WTC11 (cell line): Measurements from ENCODE around the gene NDRG3. TPM values are rescaled to one million over a fixed set of nuclear protein-coding genes. Genes with fewer than 3 reads are reported as not detected.

Experiments used
- ATAC-seq: fragments of 200-7000 bp; cut with Tn5 transposase; 2 replicates; pipeline ENCODE4 v1.10.0; 2021; ENCODE audit warnings: mild to moderate bottlenecking, moderate library complexity
- Bru-seq: library from RNA; stranded (reverse); fragments of 400-500 nt; gene quantifications from one replicate; lab custom pipeline; 2021; lab: Mats Ljungman, UMichigan
- CTCF ChIA-PET: fragments of 300-600 bp; sonication (Branson Sonifier 250); formaldehyde crosslinking; loops from one replicate; lab custom pipeline; 2021; ENCODE audit warnings: antibody characterized with exemption; lab: Charles Lee
- POLR2A ChIA-PET: fragments of 350-600 bp; sonication (Branson Sonifier 250); formaldehyde crosslinking; loops from one replicate; lab custom pipeline; 2021; ENCODE audit warnings: antibody characterized with exemption; lab: Charles Lee
- DNase-seq: peaks from one replicate; pipeline ENCODE4 v3.0.0; 2021; ENCODE audit warnings: low spot score
- H3K27ac Mint-ChIP-seq: 2 replicates; pipeline ENCODE4 v1.8.0; 2021; ENCODE audit warnings: mixed read lengths
- H3K27me3 Mint-ChIP-seq: 2 replicates; pipeline ENCODE4 v1.8.0; 2021; ENCODE audit warnings: low read depth, mild to moderate bottlenecking, moderate library complexity, mixed read lengths
- H3K36me3 Mint-ChIP-seq: 2 replicates; pipeline ENCODE4 v1.8.0; 2021; ENCODE audit warnings: mixed read lengths
- H3K4me1 Mint-ChIP-seq: 2 replicates; pipeline ENCODE4 v1.8.0; 2022; ENCODE audit warnings: mixed read lengths
- H3K4me3 Mint-ChIP-seq: 2 replicates; pipeline ENCODE4 v1.8.0; 2021; ENCODE audit warnings: mild to moderate bottlenecking, moderate library complexity, mixed read lengths
- H3K9me3 Mint-ChIP-seq: 2 replicates; pipeline ENCODE4 v1.8.0; 2021; ENCODE audit warnings: mixed read lengths
- CBFB ChIP-seq: sonication (generic); formaldehyde crosslinking; IDR thresholded peaks from 2 replicates; pipeline ENCODE4 v1.8.1; 2022; ENCODE audit warnings: mild to moderate bottlenecking, low read depth, missing genetic modification reagents
- FOXP1 ChIP-seq: sonication (generic); formaldehyde crosslinking; IDR thresholded peaks from 2 replicates; pipeline ENCODE4 v1.8.0; 2022; ENCODE audit warnings: missing genetic modification reagents, mild to moderate bottlenecking, moderate library complexity, borderline replicate concordance
- PRRX2 ChIP-seq: fragments of 250-450 bp; sonication (Bioruptor Pico); IDR thresholded peaks from 2 replicates; pipeline ENCODE4 v1.8.0; 2021; ENCODE audit warnings: mild to moderate bottlenecking
- ZNF138 ChIP-seq: sonication (generic); formaldehyde crosslinking; conservative IDR thresholded peaks from 2 replicates; pipeline ENCODE4 v1.8.1; 2022; ENCODE audit warnings: mild to moderate bottlenecking, moderate library complexity, missing genetic modification reagents
- ZNF263 ChIP-seq: sonication (generic); formaldehyde crosslinking; IDR thresholded peaks from 2 replicates; pipeline ENCODE4 v1.8.1; 2022; ENCODE audit warnings: low read depth, mild to moderate bottlenecking, moderate library complexity, missing genetic modification reagents
- ZNF416 ChIP-seq: fragments of 250-450 bp; sonication (Bioruptor Pico); IDR thresholded peaks from 2 replicates; pipeline ENCODE4 v1.9.0; 2021; ENCODE audit warnings: mild to moderate bottlenecking, inconsistent platforms
- long read RNA-seq, 3 experiments: library from RNA in 1 of 3; library from capped mRNA in 1 of 3; library from polyadenylated mRNA in 1 of 3; unstranded in 2 of 3; stranded (forward) in 1 of 3; transcript quantifications; one replicate each; pipeline ENCODE4 v2.0.0, GENCODE V29; 2021
- total RNA-seq: library from RNA; stranded (reverse); gene quantifications from 3 replicates; pipeline ENCODE4 v1.2.3, GENCODE V29; 2021
- TF ChIP-seq, protein P1 (sequence below): sonication (generic); formaldehyde crosslinking; IDR thresholded peaks from 2 replicates; pipeline ENCODE4 v1.8.1; 2023; ENCODE audit warnings: mild to moderate bottlenecking, moderate library complexity, missing genetic modification reagents
- TF ChIP-seq, protein P2 (sequence below): sonication (generic); formaldehyde crosslinking; IDR thresholded peaks from 2 replicates; pipeline ENCODE4 v1.8.0; 2022; ENCODE audit warnings: mild to moderate bottlenecking, missing genetic modification reagents
- TF ChIP-seq, protein P3 (sequence below): sonication (generic); formaldehyde crosslinking; IDR thresholded peaks from 2 replicates; pipeline ENCODE4 v1.8.1; 2023; ENCODE audit warnings: mild to moderate bottlenecking, missing genetic modification reagents, moderate library complexity

The NDRG3 gene
- total RNA-seq (26.0 to 27.0 TPM (median 26.3 TPM) in 3 replicates), Bru-seq, nascent RNA (percentile 52 among the genes with signal in this experiment)
- long read RNA-seq, experiment 1, transcript NDRG3-201 (16 exons, 2,964 nt) = major isoform, 41 of 71 reads
- long read RNA-seq, experiment 1, transcript NDRG3-202 (15 exons, 2,917 nt) = minor isoform, 7 of 71 reads
- long read RNA-seq, experiment 1, partial matches to known transcripts = 5 of 71 reads
- long read RNA-seq, experiment 1, other reads (novel, unspliced or antisense) = 18 of 71 reads
- long read RNA-seq, experiment 2, transcript NDRG3-201 (16 exons, 2,964 nt) = major isoform, 6 of 40 reads
- long read RNA-seq, experiment 2, partial matches to known transcripts = 9 of 40 reads
- long read RNA-seq, experiment 2, other reads (novel, unspliced or antisense) = 23 of 40 reads
- long read RNA-seq, experiment 3, partial matches to known transcripts = 0 of 7 reads
- long read RNA-seq, experiment 3, other reads (novel, unspliced or antisense) = 3 of 7 reads

DNA sequence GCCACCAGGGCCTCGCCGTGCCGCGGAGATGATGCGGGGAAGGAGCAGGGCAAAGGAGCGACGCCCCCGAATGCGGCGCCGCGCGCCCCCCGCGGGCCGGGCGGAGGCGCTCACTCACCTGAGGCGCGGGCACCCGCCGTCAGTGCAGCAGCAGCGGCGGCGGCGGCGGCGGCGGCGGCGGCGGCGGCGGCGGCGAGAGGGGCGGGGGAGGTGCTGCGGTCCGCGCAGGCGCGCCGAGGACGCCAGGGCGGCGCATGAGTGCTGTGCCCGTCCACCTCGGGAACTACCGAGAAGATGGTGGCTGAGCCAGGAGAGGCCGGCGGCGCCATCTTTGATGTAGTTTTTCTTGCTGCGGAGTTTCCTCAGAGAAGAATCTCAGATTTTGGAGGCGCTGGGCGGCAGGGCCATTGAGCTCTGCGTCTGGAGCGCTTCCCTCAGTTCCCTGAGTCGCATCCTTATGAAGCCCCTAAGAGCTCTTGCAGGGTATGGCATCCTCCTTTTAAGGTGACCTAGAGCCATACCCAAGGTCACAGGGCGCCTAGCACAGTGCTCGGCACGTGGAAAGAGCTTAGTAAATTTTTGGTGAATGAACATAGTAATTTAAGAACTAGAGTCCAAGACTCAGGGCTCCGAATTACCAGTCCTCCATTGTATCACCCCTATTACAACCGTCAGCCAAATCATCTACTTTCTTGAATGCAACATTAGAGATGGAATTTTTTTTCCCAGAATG is at the start of gene NDRG3:
Gene NDRG3 (minus strand): TSS at position 164 of the 733 bp plus-strand sequence. CDS start 24,355 bp downstream, outside the sequence.
- Mint-ChIP-seq H3K9me3 (no peaks in the 10 kb centered on the region), H3K4me1 (peaks cover 20% of the 10 kb centered on the region), H3K27ac (peak within 1 kb of the TSS; percentile 94), H3K27me3 (no peaks in the 10 kb centered on the region), H3K36me3 (peaks cover 4% of the 10 kb centered on the region), H3K4me3 (peak within 1 kb of the TSS; percentile 93)
- CTCF ChIA-PET = interaction anchor here (0.7 to 3.8 kb wide), 15 partner anchors 9 to 544 kb away, joined by 3 to 47 read pairs (median 4); partner anchors contain the start of genes DSN1 and RAB5IF
- DNase-seq = peak; percentile 97
- no peak for TF ChIP-seq ZNF138 (CRISPR knock-in tag)
- TF ChIP-seq, protein P1, sequence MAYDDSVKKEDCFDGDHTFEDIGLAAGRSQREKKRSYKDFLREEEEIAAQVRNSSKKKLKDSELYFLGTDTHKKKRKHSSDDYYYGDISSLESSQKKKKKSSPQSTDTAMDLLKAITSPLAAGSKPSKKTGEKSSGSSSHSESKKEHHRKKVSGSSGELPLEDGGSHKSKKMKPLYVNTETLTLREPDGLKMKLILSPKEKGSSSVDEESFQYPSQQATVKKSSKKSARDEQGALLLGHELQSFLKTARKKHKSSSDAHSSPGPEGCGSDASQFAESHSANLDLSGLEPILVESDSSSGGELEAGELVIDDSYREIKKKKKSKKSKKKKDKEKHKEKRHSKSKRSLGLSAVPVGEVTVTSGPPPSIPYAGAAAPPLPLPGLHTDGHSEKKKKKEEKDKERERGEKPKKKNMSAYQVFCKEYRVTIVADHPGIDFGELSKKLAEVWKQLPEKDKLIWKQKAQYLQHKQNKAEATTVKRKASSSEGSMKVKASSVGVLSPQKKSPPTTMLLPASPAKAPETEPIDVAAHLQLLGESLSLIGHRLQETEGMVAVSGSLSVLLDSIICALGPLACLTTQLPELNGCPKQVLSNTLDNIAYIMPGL = peak; percentile 63; the same call in 1 of the 2 replicates
- TF ChIP-seq FOXP1 (CRISPR knock-in tag) = peak; percentile 8; the same call in 1 of the 2 replicates
- peak; percentile 96 for ATAC-seq
- POLR2A ChIA-PET = interaction anchor here (0.6 to 2.2 kb wide), 3 partner anchors 9 to 69 kb away, joined by 3 to 7 read pairs (median 4); no protein-coding TSS in a partner anchor

DNA sequence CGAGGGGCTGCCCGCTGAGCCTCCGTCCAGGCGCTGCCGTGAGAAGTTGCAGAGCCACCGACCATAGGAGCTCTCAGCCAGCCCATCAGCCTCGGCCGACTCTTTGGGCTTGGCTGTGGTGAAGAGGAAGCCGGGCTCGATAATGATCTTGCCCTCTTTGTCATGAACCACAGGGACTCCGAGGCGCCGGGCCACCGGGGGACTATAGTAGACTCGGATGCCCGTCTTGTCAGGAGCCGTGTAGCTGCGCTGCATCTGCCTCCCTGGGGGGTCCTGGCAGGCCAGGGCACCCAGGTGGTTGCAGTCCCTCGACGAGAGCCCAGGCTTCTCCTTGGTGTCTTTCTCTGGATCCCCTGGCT is 48.2 kb upstream of the NDRG3 start:
- CTCF ChIA-PET = interaction anchor here (1.0 to 4.4 kb wide), 4 partner anchors 14 to 92 kb away, joined by 3 to 41 read pairs (median 3); no protein-coding TSS in a partner anchor
- H3K36me3 Mint-ChIP-seq = peaks cover 34% of the 10 kb centered on the region

DNA sequence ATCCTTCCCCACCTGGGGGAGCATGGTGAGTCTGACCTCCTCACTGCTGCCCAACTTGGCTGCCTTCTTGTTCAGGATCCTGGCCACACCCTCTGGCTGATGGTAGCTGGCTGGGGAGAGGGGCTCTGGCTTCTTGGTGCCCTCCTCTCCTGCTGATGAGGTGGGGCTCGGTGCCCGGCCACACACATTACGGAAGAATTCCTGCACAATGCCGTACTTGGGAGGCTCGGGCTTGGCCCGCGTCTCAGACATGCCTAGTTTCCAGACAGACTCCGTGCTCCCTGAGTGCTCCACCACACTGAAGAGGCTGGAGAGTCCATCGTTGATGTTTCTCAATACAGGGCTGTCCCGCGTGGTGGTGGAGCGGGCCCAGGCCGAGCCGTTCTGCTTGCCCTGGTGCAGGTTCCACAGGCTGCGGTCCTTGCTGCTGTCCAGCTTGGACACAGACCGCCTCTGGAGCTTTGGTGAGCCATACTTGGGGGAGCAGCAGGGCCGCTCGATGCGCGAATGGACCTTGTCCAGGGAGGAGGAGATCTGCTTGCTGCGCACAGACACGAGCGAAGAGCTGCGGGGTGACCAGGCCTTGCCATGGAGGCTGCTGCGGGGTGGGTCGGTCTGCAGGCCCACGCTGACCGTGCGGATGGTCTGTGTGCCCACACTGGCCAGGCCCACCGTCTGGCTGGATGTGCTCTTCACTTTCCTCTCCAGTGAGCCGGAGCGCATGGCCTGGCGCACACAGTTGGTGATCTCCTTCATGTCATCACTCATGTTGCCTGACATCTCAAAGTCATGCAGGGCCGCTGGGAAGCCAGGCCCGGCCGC is 47.6 kb upstream of the NDRG3 start:
- Mint-ChIP-seq H3K36me3 (peaks cover 30% of the 10 kb centered on the region), H3K27me3 (no peaks in the 10 kb centered on the region), H3K9me3 (no peaks in the 10 kb centered on the region), H3K4me1 (no peaks in the 10 kb centered on the region), H3K27ac (no peak overlapping the region), H3K4me3 (no peak overlapping the region)
- ATAC-seq (no peak), DNase-seq (no peak)
- TF ChIP-seq ZNF416 (CRISPR knock-in tag) (no peak), ZNF263 (0 out of 2 replicates have a peak, but pooled peaks have one; percentile 52)
- ChIA-PET POLR2A (no interaction called here), CTCF (interaction anchor here (1.0 to 4.4 kb wide), 8 partner anchors 15 to 126 kb away, joined by 3 to 41 read pairs (median 4); a partner anchor contains a TSS)

More for the DNA sequence above, 48.2 kb upstream of the NDRG3 start:
- no peak overlapping the region for H3K27ac Mint-ChIP-seq
- POLR2A ChIA-PET = no interaction called here
- H3K4me3 Mint-ChIP-seq = no peak overlapping the region
- H3K4me1 Mint-ChIP-seq = no peaks in the 10 kb centered on the region
- no peaks in the 10 kb centered on the region for H3K27me3 Mint-ChIP-seq
- TF ChIP-seq, protein P2, sequence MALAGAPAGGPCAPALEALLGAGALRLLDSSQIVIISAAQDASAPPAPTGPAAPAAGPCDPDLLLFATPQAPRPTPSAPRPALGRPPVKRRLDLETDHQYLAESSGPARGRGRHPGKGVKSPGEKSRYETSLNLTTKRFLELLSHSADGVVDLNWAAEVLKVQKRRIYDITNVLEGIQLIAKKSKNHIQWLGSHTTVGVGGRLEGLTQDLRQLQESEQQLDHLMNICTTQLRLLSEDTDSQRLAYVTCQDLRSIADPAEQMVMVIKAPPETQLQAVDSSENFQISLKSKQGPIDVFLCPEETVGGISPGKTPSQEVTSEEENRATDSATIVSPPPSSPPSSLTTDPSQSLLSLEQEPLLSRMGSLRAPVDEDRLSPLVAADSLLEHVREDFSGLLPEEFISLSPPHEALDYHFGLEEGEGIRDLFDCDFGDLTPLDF (CRISPR knock-in tag) = no peak
- DNase-seq (no peak), ATAC-seq (no peak)
- no peaks in the 10 kb centered on the region for H3K9me3 Mint-ChIP-seq

DNA sequence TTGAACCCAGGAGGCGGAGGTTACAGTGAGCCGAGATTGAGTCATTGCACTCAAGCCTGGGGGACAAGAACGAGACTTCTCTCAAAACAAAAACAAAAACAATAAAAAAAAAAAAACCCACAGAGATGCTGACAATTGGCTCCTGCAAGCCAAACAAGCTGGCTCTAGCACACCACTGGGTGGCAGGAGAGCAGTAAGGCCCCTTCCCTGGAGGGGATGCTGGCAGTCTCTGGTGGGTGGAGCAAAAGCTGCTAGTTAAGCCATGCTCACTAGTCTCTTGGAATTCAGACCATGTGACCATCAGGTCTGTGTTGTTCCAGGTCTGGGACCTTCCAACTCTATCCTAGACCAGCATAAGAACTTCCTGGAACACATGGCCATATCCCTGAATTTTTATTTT is 46.5 kb upstream of the NDRG3 start:
- POLR2A ChIA-PET = interaction anchor here (0.6 kb wide), 1 partner anchor 213 kb away, joined by 5 read pairs; no protein-coding TSS in a partner anchor
- TF ChIP-seq PRRX2 (CRISPR knock-in tag) (no peak), CBFB (no peak)
- TF ChIP-seq, protein P3, sequence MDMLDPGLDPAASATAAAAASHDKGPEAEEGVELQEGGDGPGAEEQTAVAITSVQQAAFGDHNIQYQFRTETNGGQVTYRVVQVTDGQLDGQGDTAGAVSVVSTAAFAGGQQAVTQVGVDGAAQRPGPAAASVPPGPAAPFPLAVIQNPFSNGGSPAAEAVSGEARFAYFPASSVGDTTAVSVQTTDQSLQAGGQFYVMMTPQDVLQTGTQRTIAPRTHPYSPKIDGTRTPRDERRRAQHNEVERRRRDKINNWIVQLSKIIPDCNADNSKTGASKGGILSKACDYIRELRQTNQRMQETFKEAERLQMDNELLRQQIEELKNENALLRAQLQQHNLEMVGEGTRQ (CRISPR knock-in tag) = peak; percentile 67
- peak; percentile 98 for ATAC-seq
- Mint-ChIP-seq H3K4me1 (no peaks in the 10 kb centered on the region), H3K9me3 (no peaks in the 10 kb centered on the region), H3K36me3 (peaks cover 29% of the 10 kb centered on the region), H3K27ac (no peak overlapping the region), H3K27me3 (no peaks in the 10 kb centered on the region), H3K4me3 (no peak overlapping the region)
- peak; percentile 73 for DNase-seq
- CTCF ChIA-PET = interaction anchor here (0.5 to 4.4 kb wide), 23 partner anchors 11 to 127 kb away, joined by 3 to 41 read pairs (median 4); partner anchors contain the start of gene DSN1
